Measurements from ENCODE around the gene ITPA.

The ITPA gene

GRCh38 chr20:3202965-3203314 is 6.4 kb upstream of the ITPA start:
- no peak for DNase-seq

- peak; percentile 20 to 51 (median 42) for DNase-seq
Measured at GRCh38 chr20:3203315-3204123, 5.8 kb upstream of the ITPA start.

GRCh38 chr20:3204124-3204794 is 5.0 kb upstream of the ITPA start, which contains the start of gene DDRGK1:
Gene DDRGK1 (minus strand): TSS chr20:3204682. CDS start chr20:3204627, 55 bp downstream.
- DNase-seq = peak; percentile 91 to 96 (median 92)

- DNase-seq = peak; percentile 28 to 45 (median 44)
Measured at GRCh38 chr20:3208786-3209256, 477 bp upstream of the ITPA start.

- peak; percentile 32 to 62 (median 52) for DNase-seq
Measured at GRCh38 chr20:3209946-3210317, 634 bp downstream of the ITPA start.

GRCh38 chr20:3210346-3210745 is 1.0 kb downstream of the ITPA start:
- no peak for DNase-seq

GRCh38 chr20:3213226-3213625 is 3.9 kb downstream of the ITPA start:
- no peak for DNase-seq

- peak in 3 of 4 experiments; percentile 42 to 68 (median 67) for DNase-seq
Measured at GRCh38 chr20:3215359-3215917, 6.1 kb downstream of the ITPA start.

GRCh38 chr20:3218307-3218988 is 9.2 kb downstream of the ITPA start:
- peak; percentile 52 to 79 (median 64) for DNase-seq

GRCh38 chr20:3221398-3222226 is 12.3 kb downstream of the ITPA start:
- no peak for DNase-seq

- no peak for DNase-seq
Measured at GRCh38 chr20:3222635-3223600, 13.6 kb downstream of the ITPA start.

GRCh38 chr20:3223651-3223993 is 14.3 kb downstream of the ITPA start:
- no peak for DNase-seq

- no peak for DNase-seq
Measured at GRCh38 chr20:3223994-3224680, 14.8 kb downstream of the ITPA start.

GRCh38 chr20:3224681-3225421 is 15.6 kb downstream of the ITPA start:
- DNase-seq = no peak

GRCh38 chr20:3226093-3226492 is 16.8 kb downstream of the ITPA start:
- no peak for DNase-seq

- DNase-seq = no peak
Measured at GRCh38 chr20:3226864-3227263, 17.6 kb downstream of the ITPA start.

GRCh38 chr20:3227506-3227905 is 18.2 kb downstream of the ITPA start:
- no peak for DNase-seq

- no peak for DNase-seq
Measured at GRCh38 chr20:3227936-3228749, 18.8 kb downstream of the ITPA start.

GRCh38 chr20:3228750-3229032 is 19.4 kb downstream of the ITPA start:
- no peak for DNase-seq

Measured in suppressor macrophage (primary cell).